K562 (cell line): ENCODE results near the gene HNMT. TPM values are rescaled to one million over a fixed set of nuclear protein-coding genes. Genes with fewer than 3 reads are reported as not detected.

Source experiments
- ATAC-seq: fragments of 200-7000 bp; cut with Tn5 transposase; 3 replicates; pipeline ENCODE4 v1.9.1; 2020; ENCODE audit warnings: moderate library complexity
- BruUV-seq: library from RNA; stranded (reverse); fragments of 400-500 nt; replicated peaks from 2 replicates; lab custom pipeline; 2021; lab: Mats Ljungman, UMichigan
- CTCF ChIA-PET: fragments of 300-600 bp; formaldehyde crosslinking; extraction: SDS; loops from one replicate; lab custom pipeline; 2021; ENCODE audit warnings: low intra/inter-chr PET ratio; lab: Yijun Ruan, JAX
- POLR2A ChIA-PET: fragments of 300-600, 350-650 bp; sonication (Branson Sonifier 250); formaldehyde crosslinking; extraction: SDS; loops from one replicate; lab custom pipeline; 2021; ENCODE audit warnings: antibody characterized with exemption, inconsistent platforms; lab: Yijun Ruan, JAX
- DNase-seq, 4 experiments: peaks; one replicate each; pipeline versions ENCODE4 v3.0.0 to v3.0.0-alpha.2; 2011 to 2018; ENCODE audit warnings: low spot score in 3 of 4, mixed read lengths in 3 of 4; ENCODE audit errors: extremely low read depth in 1 of 4
- FAIRE-seq: peaks from 2 replicates; lab custom pipeline; 2011; peaks lifted over from hg19 to GRCh38; lab: Jason Lieb, UNC
- H2AFZ ChIP-seq: 2 replicates; pipeline ENCODE4 v1.6.0; 2011; ENCODE audit warnings: low read depth, low read length, control low read depth, inconsistent platforms
- H3K27ac ChIP-seq: fragments of 200-600 bp; 3 replicates; pipeline ENCODE4 v1.8.0; 2011; ENCODE audit warnings: low read depth, mild to moderate bottlenecking, control low read depth, inconsistent platforms, low read length, moderate library complexity, mixed read lengths; ENCODE audit errors: extremely low read depth
- H3K27me3 ChIP-seq, 2 experiments: fragments of 300-600 bp in 1 of 2; 2 replicates in 1 of 2; 3 replicates in 1 of 2; pipeline versions ENCODE4 v1.6.0 to v1.8.0; 2011; ENCODE audit warnings: inconsistent platforms in 2 of 2, low read length in 2 of 2, mild to moderate bottlenecking in 1 of 2, mixed read lengths in 1 of 2, moderate library complexity in 1 of 2; ENCODE audit not compliant: control insufficient read depth in 2 of 2, insufficient read depth in 2 of 2
- H3K36me3 ChIP-seq: fragments of 300-600 bp; 3 replicates; pipeline ENCODE4 v1.8.0; 2011; ENCODE audit warnings: mild to moderate bottlenecking, low read length, inconsistent platforms; ENCODE audit not compliant: control insufficient read depth, insufficient read depth
- H3K4me1 ChIP-seq, 2 experiments: fragments of 200-600 bp in 1 of 2; replicated peaks in 1 of 2; 2 replicates in 1 of 2; 3 replicates in 1 of 2; pipeline versions ENCODE4 v1.5.1 to v1.8.0; 2011; ENCODE audit warnings: inconsistent platforms in 2 of 2, low read length in 2 of 2, mild to moderate bottlenecking in 1 of 2, mixed read lengths in 1 of 2, moderate library complexity in 1 of 2; ENCODE audit not compliant: control insufficient read depth in 2 of 2, insufficient read depth in 2 of 2
- H3K4me2 ChIP-seq: 2 replicates; pipeline ENCODE4 v1.6.1; 2011; ENCODE audit warnings: low read length, control low read depth, inconsistent platforms, mixed read lengths; ENCODE audit not compliant: insufficient read depth
- H3K4me3 ChIP-seq: fragments of 200-600 bp; sonication (generic), shearing (Covaris generic); 2 replicates; pipeline ENCODE4 v1.5.1; 2016; ENCODE audit warnings: control low read depth, inconsistent platforms
- H3K79me2 ChIP-seq: fragments of 200-600 bp; 3 replicates; pipeline ENCODE4 v1.8.0; 2011; ENCODE audit warnings: low read length, inconsistent platforms; ENCODE audit not compliant: control insufficient read depth, insufficient read depth
- H3K9ac ChIP-seq, 2 experiments: 2 replicates each; pipeline versions ENCODE4 v1.6.0 to v1.6.1; 2011; ENCODE audit warnings: low read depth in 2 of 2, low read length in 2 of 2, control low read depth in 1 of 2, inconsistent platforms in 1 of 2, mild to moderate bottlenecking in 1 of 2, mixed read lengths in 1 of 2; ENCODE audit not compliant: insufficient read depth in 1 of 2
- H3K9me1 ChIP-seq: one replicate; pipeline ENCODE4 v1.6.0; 2011; ENCODE audit warnings: inconsistent platforms, mild to moderate bottlenecking, low read length, moderate library complexity; ENCODE audit not compliant: control insufficient read depth, insufficient read depth
- H3K9me3 ChIP-seq: replicated peaks from 2 replicates; pipeline ENCODE4 v1.5.1; 2011; ENCODE audit warnings: low read depth, low read length, inconsistent platforms; ENCODE audit not compliant: control insufficient read depth, insufficient read depth
- H4K20me1 ChIP-seq: replicated peaks from 2 replicates; pipeline ENCODE4 v1.6.1; 2011; ENCODE audit warnings: low read length, inconsistent platforms, mixed read lengths; ENCODE audit not compliant: control insufficient read depth, insufficient read depth
- ATF1 ChIP-seq, 2 experiments: fragments of 450-650 bp in 1 of 2; IDR thresholded peaks; 2 replicates each; pipeline ENCODE4 v1.6.1; 2016; ENCODE audit warnings: missing compliant biosample characterization in 1 of 2, missing genetic modification characterization in 1 of 2
- C11orf30 ChIP-seq: fragments of 450-650 bp; IDR thresholded peaks from 2 replicates; pipeline ENCODE4 v1.6.1; 2016; ENCODE audit warnings: low read depth, mild to moderate bottlenecking
- ZNF197 ChIP-seq: fragments of 200-800 bp; sonication (Bioruptor generic); IDR thresholded peaks from 2 replicates; pipeline ENCODE4 v1.6.1; 2016; ENCODE audit warnings: low read depth, missing genetic modification characterization, missing compliant biosample characterization
- WGBS: fragments of 100-300 bp; shearing (Covaris generic); methylation state at CpG from one replicate; pipeline ENCODE4 v1.1.6; 2016; ENCODE audit warnings: low coverage, mixed read lengths; ENCODE audit not compliant: insufficient coverage; ENCODE audit errors: missing lambda C conversion rate; 5-methylcytosine and 5-hydroxymethylcytosine counted together
- in situ Hi-C: fragments of 300-500 bp; cut with MboI; formaldehyde crosslinking; loops from 4 replicates; pipeline ENCODE4 v1.15.0; 2018; ENCODE audit warnings: inconsistent platforms, mixed read lengths
- intact Hi-C: fragments of 100-400 bp; cut with micrococcal nuclease; formaldehyde crosslinking; loops from 2 replicates; pipeline ENCODE4 v1.14.2; 2022
- polyA plus RNA-seq, 8 experiments: library from polyadenylated mRNA; depleted of rRNA in 4 of 8; stranded (reverse) in 5 of 8; unstranded in 3 of 8; fragments of >200 nt; fragmentation: Nextera tagmentation in 2 of 8; fragmentation: Illumina TruSeq in 1 of 8; extraction: Ambion mirVana in 2 of 8; extraction: Trizol in 1 of 8; gene quantifications; 2 replicates each; pipeline versions ENCODE4 v1.2.1 to v1.2.3, GENCODE V29; 2011 to 2014; ENCODE audit warnings: inconsistent platforms in 1 of 8, missing spikeins in 1 of 8
- total RNA-seq, 7 experiments: library from RNA; depleted of rRNA in 6 of 7; stranded (reverse); fragments of >200 nt in 6 of 7; fragmentation: Illumina TruSeq in 2 of 7; extraction: Trizol in 2 of 7; gene quantifications; 2 replicates each; pipeline versions ENCODE4 v1.2.1 to v1.2.3, GENCODE V29; 2011 to 2021; ENCODE audit warnings: low replicate concordance in 1 of 7
- TF ChIP-seq, protein P1 (sequence below), 2 experiments: fragments of 450-650 bp in 1 of 2; sonication (generic) in 1 of 2; formaldehyde crosslinking in 1 of 2; IDR thresholded peaks in 1 of 2; conservative IDR thresholded peaks in 1 of 2; 2 replicates each; pipeline versions ENCODE4 v1.6.1 to v1.8.1; 2016 to 2023; ENCODE audit warnings: mild to moderate bottlenecking in 2 of 2, moderate library complexity in 2 of 2, inconsistent platforms in 1 of 2, missing genetic modification reagents in 1 of 2

The HNMT gene
- total and polyA plus RNA-seq, 9 of the 15 experiments (the other 6 are each of a cell fraction or from before 2014, with no cell fraction given): 3.1 to 10.9 (median 5.3) TPM

DNA sequence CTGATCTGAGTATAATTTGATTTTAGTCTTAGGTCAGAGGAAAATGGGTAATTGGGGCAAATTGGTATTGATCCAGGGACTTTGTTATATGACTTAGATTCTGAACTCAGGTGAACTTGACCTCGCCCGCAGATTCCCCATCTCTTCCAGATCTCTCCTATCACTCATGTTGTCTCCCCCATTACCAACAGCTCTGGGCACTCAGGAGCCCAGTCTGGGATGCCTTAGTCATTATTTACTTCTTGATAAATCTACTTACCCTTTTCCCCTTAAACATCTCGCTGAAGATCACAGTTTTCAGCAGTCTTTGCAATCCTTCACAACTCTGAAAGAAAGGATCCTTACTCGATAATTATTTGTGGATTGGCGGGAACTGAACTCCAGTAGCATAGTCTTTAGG is 19.6 kb upstream of the HNMT start:
- ATAC-seq: no peak
- ChIA-PET POLR2A (no interaction called here), CTCF (no interaction called here)
- H3K4me3 ChIP-seq: no peak overlapping the region
- FAIRE-seq: no peak
- H3K9me1 ChIP-seq: no peaks in the 10 kb centered on the region
- no peaks in the 10 kb centered on the region for H3K27me3 ChIP-seq
- no peak overlapping the region for H3K4me2 ChIP-seq
- peaks cover 0 to 3% of the 10 kb centered on the region in 2 experiments; a peak in 1 of 5 replicates for H3K4me1 ChIP-seq
- TF ChIP-seq C11orf30 (no peak), ZNF197 (no peak)
- TF ChIP-seq, protein P1, sequence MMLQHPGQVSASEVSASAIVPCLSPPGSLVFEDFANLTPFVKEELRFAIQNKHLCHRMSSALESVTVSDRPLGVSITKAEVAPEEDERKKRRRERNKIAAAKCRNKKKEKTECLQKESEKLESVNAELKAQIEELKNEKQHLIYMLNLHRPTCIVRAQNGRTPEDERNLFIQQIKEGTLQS (IDR thresholded peaks at IDR 0.05): no peak
- TF ChIP-seq, protein P1 (CRISPR knock-in tag; conservative IDR thresholded peaks at IDR 0.05): no peak
- H4K20me1 ChIP-seq: no peaks in the 10 kb centered on the region
- no peaks in the 10 kb centered on the region for H3K36me3 ChIP-seq
- no peak overlapping the region for H2AFZ ChIP-seq
- in situ Hi-C loops (loop anchor here (5.0 kb wide), 1 partner anchor 143 kb away; no protein-coding TSS in a partner anchor), intact Hi-C loops (loop anchor here (10.0 kb wide), 1 partner anchor 430 kb away; no protein-coding TSS in a partner anchor)
- H3K9ac ChIP-seq: no peak overlapping the region
- no TSS peak for BruUV-seq
- 10% methylated on average over 5 of the region's 5 CpGs for WGBS
- no peaks in the 10 kb centered on the region for H3K9me3 ChIP-seq
- no peak for DNase-seq
- H3K79me2 ChIP-seq: no peaks in the 10 kb centered on the region
- no peak overlapping the region for H3K27ac ChIP-seq

DNA sequence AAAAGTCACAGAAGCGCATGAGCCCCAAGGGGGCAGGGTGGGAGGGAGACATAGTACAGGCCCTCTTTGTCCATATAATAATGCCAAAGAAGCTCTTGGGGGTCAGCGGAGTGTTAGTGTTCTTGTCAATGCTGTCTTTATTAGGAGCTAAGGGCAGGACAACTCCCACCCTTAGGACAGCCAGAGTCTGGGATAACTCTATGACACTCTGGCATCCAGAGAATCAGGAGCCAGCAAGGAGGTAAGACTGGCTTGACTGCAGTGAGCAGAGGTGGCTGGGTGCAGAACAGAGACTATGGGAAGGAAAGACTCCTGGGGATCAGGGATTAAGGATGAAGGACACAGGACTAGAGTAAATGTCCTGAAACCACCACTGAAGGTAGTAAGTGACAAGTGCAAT is 19.0 kb upstream of the HNMT start:
- 46% methylated on average over 2 of the region's 2 CpGs for WGBS
- intact Hi-C loops: loop anchor here (10.0 kb wide), 1 partner anchor 430 kb away; no protein-coding TSS in a partner anchor

More for the DNA sequence above, 19.0 kb upstream of the HNMT start:
- Histone ChIP-seq H3K79me2 (no peaks in the 10 kb centered on the region), H3K4me1 (peaks cover 4 to 7% of the 10 kb centered on the region in 2 experiments; a peak in 2 of 5 replicates), H2AFZ (no peak overlapping the region), H3K9ac (no peak overlapping the region), H3K9me3 (no peaks in the 10 kb centered on the region), H4K20me1 (no peaks in the 10 kb centered on the region), H3K27ac (no peak overlapping the region), H3K9me1 (no peaks in the 10 kb centered on the region), H3K4me3 (no peak overlapping the region), H3K36me3 (no peaks in the 10 kb centered on the region), H3K4me2 (no peak overlapping the region), H3K27me3 (no peaks in the 10 kb centered on the region)
- ATAC-seq (no peak), FAIRE-seq (no peak), DNase-seq (no peak)
- ChIA-PET CTCF (no interaction called here), POLR2A (no interaction called here)
- TF ChIP-seq ATF1 (CRISPR knock-in tag; IDR thresholded peaks at IDR 0.05): no peak
- no peak for TF ChIP-seq ATF1 (tag; IDR thresholded peaks at IDR 0.05)
- no TSS peak for BruUV-seq
- in situ Hi-C loops: loop anchor here (5.0 kb wide), 1 partner anchor 142 kb away; no protein-coding TSS in a partner anchor
